GM23248 (cell line): ENCODE data around the gene PRLHR. TPM values are rescaled to one million over a fixed set of nuclear protein-coding genes. Genes with fewer than 3 reads are reported as not detected.

ENCODE experiments used
- DNase-seq: peaks from one replicate; pipeline ENCODE4 v3.0.0-alpha.2; 2015
- H2AFZ ChIP-seq: fragments of 200-600 bp; sonication (generic); 2 replicates; pipeline ENCODE4 v1.6.1; 2016; ENCODE audit warnings: antibody characterized with exemption
- H3F3A ChIP-seq: fragments of 200-600 bp; sonication (generic); 2 replicates; pipeline ENCODE4 v1.6.1; 2016; ENCODE audit warnings: mild to moderate bottlenecking, antibody characterized with exemption, mixed run types; ENCODE audit not compliant: insufficient read depth
- H3K27ac ChIP-seq: fragments of 200-600 bp; sonication (generic); 2 replicates; pipeline ENCODE4 v1.5.1; 2016; ENCODE audit warnings: mild to moderate bottlenecking
- H3K27me3 ChIP-seq: fragments of 200-600 bp; sonication (generic); replicated peaks from 2 replicates; pipeline ENCODE4 v1.6.1; 2016; ENCODE audit warnings: mild to moderate bottlenecking; ENCODE audit not compliant: insufficient read depth
- H3K36me3 ChIP-seq: fragments of 200-600 bp; sonication (generic); 2 replicates; pipeline ENCODE4 v1.6.1; 2016; ENCODE audit warnings: low read depth, mild to moderate bottlenecking
- H3K4me1 ChIP-seq: fragments of 200-600 bp; sonication (generic); 2 replicates; pipeline ENCODE4 v1.6.1; 2016; ENCODE audit warnings: mild to moderate bottlenecking; ENCODE audit not compliant: insufficient read depth
- H3K4me2 ChIP-seq: fragments of 200-600 bp; sonication (generic); one replicate; pipeline ENCODE4 v1.6.1; 2016; ENCODE audit warnings: mild to moderate bottlenecking; ENCODE audit not compliant: unreplicated experiment
- H3K4me3 ChIP-seq: fragments of 200-600 bp; sonication (generic); 2 replicates; pipeline ENCODE4 v1.5.1; 2016; ENCODE audit warnings: mild to moderate bottlenecking
- H3K79me2 ChIP-seq: fragments of 200-600 bp; sonication (generic); 2 replicates; pipeline ENCODE4 v1.6.1; 2016; ENCODE audit warnings: mild to moderate bottlenecking; ENCODE audit not compliant: insufficient read depth
- H3K9ac ChIP-seq: fragments of 200-600 bp; sonication (generic); 2 replicates; pipeline ENCODE4 v1.6.1; 2016; ENCODE audit warnings: mild to moderate bottlenecking
- H3K9me2 ChIP-seq: fragments of 200-600 bp; sonication (generic); 2 replicates; pipeline ENCODE4 v1.6.1; 2016; ENCODE audit warnings: mixed run types, mild to moderate bottlenecking, moderate library complexity; ENCODE audit not compliant: insufficient read depth
- H3K9me3 ChIP-seq: fragments of 200-600 bp; sonication (generic); one replicate; pipeline ENCODE4 v1.6.1; 2017; ENCODE audit warnings: low read depth
- H4K20me1 ChIP-seq: fragments of 200-600 bp; sonication (generic); 2 replicates; pipeline ENCODE4 v1.6.0; 2016; ENCODE audit not compliant: insufficient read depth
- EZH2 ChIP-seq: fragments of 200-600 bp; sonication (generic); IDR thresholded peaks from 2 replicates; pipeline ENCODE4 v1.6.1; 2018; ENCODE audit warnings: antibody characterized with exemption, mild to moderate bottlenecking; ENCODE audit not compliant: insufficient read depth, poor library complexity, severe bottlenecking
- EZH2phosphoT487 ChIP-seq: fragments of 200-600 bp; sonication (generic); IDR thresholded peaks from 2 replicates; pipeline ENCODE4 v1.6.1; 2018; ENCODE audit warnings: antibody characterized with exemption, moderate library complexity, mild to moderate bottlenecking, low read depth; ENCODE audit not compliant: insufficient read depth
- WGBS, 2 experiments: methylation state at CpG; one replicate each; pipeline ENCODE4 v1.1.6; 2015 to 2017; ENCODE audit warnings: low lambda C conversion rate in 2 of 2, low coverage in 1 of 2; ENCODE audit errors: missing lambda C conversion rate in 2 of 2; 5-methylcytosine and 5-hydroxymethylcytosine counted together
- in situ Hi-C: fragments of 300-500 bp; cut with MboI; formaldehyde crosslinking; loops from 2 replicates; pipeline ENCODE4 v1.15.0; 2020
- polyA plus RNA-seq: library from polyadenylated mRNA; unstranded; fragments of >200 nt; fragmentation: Nextera tagmentation; extraction: Ambion mirVana; gene quantifications from 2 replicates; pipeline ENCODE4 v1.2.1, GENCODE V29; 2016
- total RNA-seq: library from RNA; depleted of rRNA; stranded (reverse); fragments of >200 nt; shearing (Covaris generic); gene quantifications from 2 replicates; pipeline ENCODE4 v1.2.3, GENCODE V29; 2014

The PRLHR gene
- total and polyA plus RNA-seq, 2 experiments from 2014 or later = not detected

- in situ Hi-C loops = no loop called here
- H3K4me1 ChIP-seq = no peaks in the 10 kb centered on the region
- H2AFZ ChIP-seq = no peak overlapping the region
- WGBS, 2 experiments = 64 to 71% methylated on average over 1 of the region's 1 CpG
- H3F3A ChIP-seq = no peaks in the 10 kb centered on the region
- H3K4me2 ChIP-seq = no peak overlapping the region
- TF ChIP-seq EZH2 = no peak
- no peak for TF ChIP-seq EZH2phosphoT487
- no peak overlapping the region for H3K4me3 ChIP-seq
- no peaks in the 10 kb centered on the region; the same call in 1 of the 2 replicates for H3K27me3 ChIP-seq
- no peaks in the 10 kb centered on the region for H3K36me3 ChIP-seq
- no peak overlapping the region for H3K9ac ChIP-seq
- no peak for DNase-seq
- H3K9me3 ChIP-seq = no peaks in the 10 kb centered on the region
- no peak overlapping the region for H3K27ac ChIP-seq
- no peaks in the 10 kb centered on the region for H4K20me1 ChIP-seq
- no peaks in the 10 kb centered on the region for H3K9me2 ChIP-seq
- H3K79me2 ChIP-seq = no peaks in the 10 kb centered on the region
Observed at GRCh38 chr10:118545381-118545780, 50.1 kb downstream of the PRLHR start.

GRCh38 chr10:118544401-118544948 is 51.0 kb downstream of the PRLHR start:
- TF ChIP-seq EZH2 (no peak), EZH2phosphoT487 (no peak)
- Histone ChIP-seq H3K9me3 (no peaks in the 10 kb centered on the region), H3K4me1 (no peaks in the 10 kb centered on the region), H3F3A (no peaks in the 10 kb centered on the region), H3K27ac (no peak overlapping the region), H3K36me3 (no peaks in the 10 kb centered on the region), H3K9ac (no peak overlapping the region), H3K27me3 (no peaks in the 10 kb centered on the region; the same call in 1 of the 2 replicates), H2AFZ (no peak overlapping the region), H3K79me2 (no peaks in the 10 kb centered on the region), H3K9me2 (no peaks in the 10 kb centered on the region), H4K20me1 (no peaks in the 10 kb centered on the region), H3K4me3 (no peak overlapping the region), H3K4me2 (no peak overlapping the region)
- 53 to 64% methylated on average over 4 of the region's 4 CpGs for WGBS, 2 experiments
- in situ Hi-C loops = no loop called here
- DNase-seq = no peak

GRCh38 chr10:118543714-118544400 is 51.6 kb downstream of the PRLHR start:
- H3K79me2 ChIP-seq = no peaks in the 10 kb centered on the region
- no peaks in the 10 kb centered on the region for H4K20me1 ChIP-seq
- WGBS, 2 experiments = 15 to 21% methylated on average over 13 of the region's 13 CpGs
- no peaks in the 10 kb centered on the region for H3K9me2 ChIP-seq
- no peaks in the 10 kb centered on the region for H3F3A ChIP-seq
- in situ Hi-C loops = no loop called here
- no peak overlapping the region for H2AFZ ChIP-seq
- H3K27ac ChIP-seq = no peak overlapping the region
- H3K4me3 ChIP-seq = no peak overlapping the region
- no peaks in the 10 kb centered on the region for H3K4me1 ChIP-seq
- DNase-seq = peak; percentile 75
- H3K4me2 ChIP-seq = no peak overlapping the region
- H3K9ac ChIP-seq = no peak overlapping the region
- no peaks in the 10 kb centered on the region for H3K9me3 ChIP-seq
- no peak for TF ChIP-seq EZH2phosphoT487
- no peak for TF ChIP-seq EZH2
- no peaks in the 10 kb centered on the region for H3K36me3 ChIP-seq
- H3K27me3 ChIP-seq = no peaks in the 10 kb centered on the region; the same call in 1 of the 2 replicates

- no peak overlapping the region for H3K27ac ChIP-seq
- no peak overlapping the region for H3K4me2 ChIP-seq
- H3K27me3 ChIP-seq = no peaks in the 10 kb centered on the region; the same call in 1 of the 2 replicates
- no peaks in the 10 kb centered on the region for H3K36me3 ChIP-seq
- H4K20me1 ChIP-seq = no peaks in the 10 kb centered on the region
- 62 to 88% methylated on average over 1 of the region's 1 CpG for WGBS, 2 experiments
- no peaks in the 10 kb centered on the region for H3K79me2 ChIP-seq
- in situ Hi-C loops = no loop called here
- H3K4me3 ChIP-seq = no peak overlapping the region
- TF ChIP-seq EZH2 (no peak), EZH2phosphoT487 (no peak)
- no peaks in the 10 kb centered on the region for H3K9me2 ChIP-seq
- DNase-seq = no peak
- no peaks in the 10 kb centered on the region for H3K4me1 ChIP-seq
- H3F3A ChIP-seq = no peaks in the 10 kb centered on the region
- no peaks in the 10 kb centered on the region for H3K9me3 ChIP-seq
- H3K9ac ChIP-seq = no peak overlapping the region
- no peak overlapping the region for H2AFZ ChIP-seq
Observed at GRCh38 chr10:118542745-118543144, 52.7 kb downstream of the PRLHR start.
